Heart left ventricle (tissue), 16 donors: ENCODE results near the gene DNAH7. TPM values are rescaled to one million over a fixed set of nuclear protein-coding genes. Genes with fewer than 3 reads are reported as not detected.

Source experiments
- ATAC-seq, 4 donors: fragments of 200-7000 bp; cut with Tn5 transposase; one replicate each; pipeline ENCODE4 v1.9.1; 2020 to 2022; ENCODE audit warnings: moderate library complexity in 4 of 4, mild to moderate bottlenecking in 3 of 4, moderate number of reproducible peaks in 1 of 4
- DNase-seq, 5 donors: peaks; one replicate each; pipeline ENCODE4 v3.0.0-alpha.2; 2020
- H3K27ac ChIP-seq, 12 donors: fragments of 200-600 bp; sonication (generic) in 4 of 12; one replicate each; pipeline versions ENCODE4 v1.5.0 to v1.8.0; 2016 to 2022; ENCODE audit warnings: mild to moderate bottlenecking in 2 of 12
- H3K27me3 ChIP-seq, 9 donors: fragments of 200-600 bp; sonication (generic) in 2 of 9; one replicate each; pipeline versions ENCODE4 v1.5.1 to v1.8.0; 2016 to 2022; ENCODE audit warnings: mild to moderate bottlenecking in 3 of 9
- H3K36me3 ChIP-seq, 9 donors: fragments of 200-600 bp; sonication (generic) in 2 of 9; one replicate each; pipeline versions ENCODE4 v1.5.0 to v1.8.0; 2018 to 2022; ENCODE audit warnings: mild to moderate bottlenecking in 2 of 9
- H3K4me1 ChIP-seq, 12 donors: fragments of 200-600 bp; sonication (generic) in 4 of 12; one replicate each; pipeline versions ENCODE4 v1.5.0 to v1.8.0; 2016 to 2022; ENCODE audit warnings: mild to moderate bottlenecking in 3 of 12
- H3K4me3 ChIP-seq, 12 donors: fragments of 200-600 bp; sonication (generic) in 4 of 12; one replicate each; pipeline versions ENCODE4 v1.5.0 to v1.8.0; 2017 to 2022; ENCODE audit warnings: mild to moderate bottlenecking in 9 of 12, moderate library complexity in 4 of 12
- H3K9me3 ChIP-seq, 12 donors: fragments of 200-600 bp; sonication (generic) in 4 of 12; one replicate each; pipeline versions ENCODE4 v1.5.0 to v1.8.0; 2016 to 2022; ENCODE audit warnings: mild to moderate bottlenecking in 1 of 12
- POLR2A ChIP-seq, 2 donors: fragments of 450-650 bp; IDR thresholded peaks; one replicate each; pipeline ENCODE4 v1.6.1; 2017; ENCODE audit warnings: antibody characterized with exemption in 2 of 2, mild to moderate bottlenecking in 2 of 2, moderate library complexity in 2 of 2
- WGBS, 4 donors: extraction: QIAGEN DNeasy Blood & Tissue Kit in 2 of 4; methylation state at CpG; one replicate each; pipeline versions ENCODE4 v1.1.5 to v1.1.7; 2013 to 2018; 5-methylcytosine and 5-hydroxymethylcytosine counted together
- intact Hi-C, 10 donors: fragments of 100-400 bp; cut with DNase I; formaldehyde crosslinking; loops; one replicate each; pipeline versions ENCODE4 v1.11.1 to v1.14.2; 2022
- polyA plus RNA-seq, 2 donors: library from polyadenylated mRNA; stranded (reverse); fragments of 200-250 nt; gene quantifications; one replicate each; pipeline ENCODE4 v1.2.3, GENCODE V29; 2013
- total RNA-seq, 9 donors: library from RNA; depleted of rRNA in 2 of 9; stranded (reverse); fragments of >200 nt in 2 of 9; fragmentation: NEBNext Ultra II Directional in 3 of 9; extraction: Animal tissue kit (Norgen Biotek cat#: 25700) in 3 of 9; gene quantifications; one replicate each; pipeline versions ENCODE4 v1.1.0 to v1.2.4, GENCODE V29; 2016 to 2023
- TF ChIP-seq, protein P1 (sequence below), 12 donors: fragments of 200-600 bp; sonication (generic) in 4 of 12; IDR thresholded peaks; one replicate each; pipeline versions ENCODE4 v1.5.0 to v1.8.0; 2018 to 2022; ENCODE audit warnings: antibody characterized with exemption in 12 of 12, mild to moderate bottlenecking in 5 of 12
- donor health status: ischemic (EF 13 %, LVEDD 7.1; RV severe dilation, severe dysfunction).
- donor health status: healthy with polysubstance abuse.
- donor health status: DM: no; HTN: yes; CAD: no.
- donor health status: DM: no; HTN: no; CAD: no.
- donor health status: ischemic (EF 25% LVEDD 6.9; RV normal size, moderate dysfunction).
- donor health status: ischemic (EF 25% LVEDD 5.7; RV mildly dilated, moderate dysfunction).
- donor health status: healthy.
- donor health status: DM: yes; HTN: yes; CAD: no.
- donor health status: ischemic (EF 35%, LVEDD 5.7; RV mildly dilated, moderate dysfunction).
- donor health status: nonischemic (EF 11% LVEDD 7.7; RV severe dilation, severe dysfunction).
- donor health status: DM: yes; HTN: yes; CAD: no.
- donor health status: PGD.
- donor health status: ischemic (EF 29% LVEDD 5.4; RV normal size, mild dysfunction).
- donor health status: nonischemic (EF 23%, LVEDD 6.1; RV moderate dilation, normal function).

DNAH7 gene
- total and polyA plus RNA-seq, 11 donors = 0.08 to 1.5 (median 0.40) TPM; not detected in 1

- intact Hi-C loops = no loop called here
- Histone ChIP-seq H3K9me3 (no peaks in the 10 kb centered on the region), H3K27ac (peak overlapping the region in 10 of 12 donors; percentile 7 to 76 (median 58)), H3K36me3 (no peaks in the 10 kb centered on the region), H3K4me1 (peaks cover 0 to 26% (median 8%) of the 10 kb centered on the region in 12 donors), H3K27me3 (no peaks in the 10 kb centered on the region), H3K4me3 (peak overlapping the region in 2 of 12 donors; percentile 1 to 4)
- ATAC-seq = no peak
- DNase-seq = no peak
- WGBS, 4 donors = 50 to 62% (median 56%) methylated on average over 5 of the region's 5 CpGs
- TF ChIP-seq POLR2A (IDR thresholded peaks at IDR 0.05) = no peak
- TF ChIP-seq, protein P1, sequence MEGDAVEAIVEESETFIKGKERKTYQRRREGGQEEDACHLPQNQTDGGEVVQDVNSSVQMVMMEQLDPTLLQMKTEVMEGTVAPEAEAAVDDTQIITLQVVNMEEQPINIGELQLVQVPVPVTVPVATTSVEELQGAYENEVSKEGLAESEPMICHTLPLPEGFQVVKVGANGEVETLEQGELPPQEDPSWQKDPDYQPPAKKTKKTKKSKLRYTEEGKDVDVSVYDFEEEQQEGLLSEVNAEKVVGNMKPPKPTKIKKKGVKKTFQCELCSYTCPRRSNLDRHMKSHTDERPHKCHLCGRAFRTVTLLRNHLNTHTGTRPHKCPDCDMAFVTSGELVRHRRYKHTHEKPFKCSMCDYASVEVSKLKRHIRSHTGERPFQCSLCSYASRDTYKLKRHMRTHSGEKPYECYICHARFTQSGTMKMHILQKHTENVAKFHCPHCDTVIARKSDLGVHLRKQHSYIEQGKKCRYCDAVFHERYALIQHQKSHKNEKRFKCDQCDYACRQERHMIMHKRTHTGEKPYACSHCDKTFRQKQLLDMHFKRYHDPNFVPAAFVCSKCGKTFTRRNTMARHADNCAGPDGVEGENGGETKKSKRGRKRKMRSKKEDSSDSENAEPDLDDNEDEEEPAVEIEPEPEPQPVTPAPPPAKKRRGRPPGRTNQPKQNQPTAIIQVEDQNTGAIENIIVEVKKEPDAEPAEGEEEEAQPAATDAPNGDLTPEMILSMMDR (IDR thresholded peaks at IDR 0.05) = no peak
These were observed 43.9 kb upstream of the DNAH7 start for GRCh38 chr2:196112418-196113034.

GRCh38 chr2:196108604-196109003 is 40.0 kb upstream of the DNAH7 start:
- H3K27me3 ChIP-seq = no peaks in the 10 kb centered on the region
- DNase-seq (no peak), ATAC-seq (no peak)
- 40 to 60% (median 49%) methylated on average over 1 of the region's 1 CpG for WGBS, 4 donors
- no peaks in the 10 kb centered on the region for H3K36me3 ChIP-seq
- no peak overlapping the region for H3K4me3 ChIP-seq
- intact Hi-C loops = no loop called here
- no peak overlapping the region for H3K27ac ChIP-seq
- H3K4me1 ChIP-seq = peaks cover 0 to 21% (median 3%) of the 10 kb centered on the region in 12 donors
- H3K9me3 ChIP-seq = no peaks in the 10 kb centered on the region
- TF ChIP-seq, protein P1 (IDR thresholded peaks at IDR 0.05) = no peak
- no peak for TF ChIP-seq POLR2A (IDR thresholded peaks at IDR 0.05)

GRCh38 chr2:196105951-196106350 is 37.3 kb upstream of the DNAH7 start:
- Histone ChIP-seq H3K36me3 (no peaks in the 10 kb centered on the region), H3K27ac (no peak overlapping the region), H3K9me3 (no peaks in the 10 kb centered on the region), H3K4me1 (peaks cover 0 to 11% (median 0%) of the 10 kb centered on the region in 12 donors), H3K4me3 (no peak overlapping the region), H3K27me3 (no peaks in the 10 kb centered on the region)
- 35 to 47% (median 42%) methylated on average over 5 of the region's 5 CpGs for WGBS, 4 donors
- DNase-seq = no peak
- intact Hi-C loops = no loop called here
- ATAC-seq = no peak
- no peak for TF ChIP-seq POLR2A (IDR thresholded peaks at IDR 0.05)
- TF ChIP-seq, protein P1 (IDR thresholded peaks at IDR 0.05) = no peak

GRCh38 chr2:196104066-196104465 is 35.4 kb upstream of the DNAH7 start:
- H3K27ac ChIP-seq = no peak overlapping the region
- TF ChIP-seq, protein P1 (IDR thresholded peaks at IDR 0.05) = no peak
- no peak for TF ChIP-seq POLR2A (IDR thresholded peaks at IDR 0.05)
- no peak for ATAC-seq
- H3K4me1 ChIP-seq = peaks cover 0 to 11% (median 0%) of the 10 kb centered on the region in 12 donors
- WGBS, 4 donors = 95 to 99% (median 97%) methylated on average over 4 of the region's 4 CpGs
- H3K27me3 ChIP-seq = no peaks in the 10 kb centered on the region
- intact Hi-C loops = no loop called here
- H3K9me3 ChIP-seq = no peaks in the 10 kb centered on the region
- DNase-seq = no peak
- H3K4me3 ChIP-seq = no peak overlapping the region
- no peaks in the 10 kb centered on the region for H3K36me3 ChIP-seq
